GM19328 (cell line): ENCODE measurements around the gene ADAT3.
"Not testable (repeated sequence)": the region's sequence is repeated elsewhere in the genome, so short reads cannot be mapped to it uniquely, and the experiment has no call there.

Experiments
- ATAC-seq: cut with Tn5 transposase; IDR thresholded peaks from one replicate; pipeline ENCODE4 v1.9.1; 2021; ENCODE audit warnings: mild to moderate bottlenecking, moderate library complexity; ENCODE audit not compliant: unreplicated experiment

ADAT3 gene

DNA sequence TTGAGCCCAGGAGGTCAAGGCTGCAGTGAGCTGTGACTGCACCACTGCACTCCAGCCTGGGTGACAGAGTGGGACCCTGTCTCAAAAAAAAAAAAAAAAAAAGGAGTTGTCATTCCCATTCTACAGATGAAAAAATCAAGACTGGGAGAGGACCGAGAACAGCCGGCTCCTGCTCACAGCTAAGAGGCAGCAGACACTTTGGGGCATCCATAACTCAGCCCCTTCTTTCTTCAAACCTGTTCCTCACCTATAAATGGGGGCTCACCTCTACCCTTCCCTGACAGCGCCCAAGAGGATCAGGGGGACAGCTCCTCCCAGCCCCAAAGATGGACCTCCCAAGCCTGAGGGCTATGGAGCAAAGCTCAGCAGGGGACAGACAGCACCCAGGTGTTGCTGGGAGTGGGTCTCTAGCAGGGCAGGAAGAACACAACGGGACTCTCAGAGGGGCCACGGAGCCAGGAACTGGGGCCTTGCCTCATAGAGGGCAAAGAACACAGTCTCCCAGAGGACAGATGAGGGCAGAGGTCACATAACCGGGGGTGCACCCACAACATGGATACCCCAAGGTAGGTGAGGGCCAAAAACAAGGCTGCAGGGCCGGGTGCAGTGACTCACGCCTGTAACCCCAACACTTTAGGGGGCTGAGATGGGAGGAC is 38.4 kb upstream of the ADAT3 start:
- no peak for ATAC-seq

DNA sequence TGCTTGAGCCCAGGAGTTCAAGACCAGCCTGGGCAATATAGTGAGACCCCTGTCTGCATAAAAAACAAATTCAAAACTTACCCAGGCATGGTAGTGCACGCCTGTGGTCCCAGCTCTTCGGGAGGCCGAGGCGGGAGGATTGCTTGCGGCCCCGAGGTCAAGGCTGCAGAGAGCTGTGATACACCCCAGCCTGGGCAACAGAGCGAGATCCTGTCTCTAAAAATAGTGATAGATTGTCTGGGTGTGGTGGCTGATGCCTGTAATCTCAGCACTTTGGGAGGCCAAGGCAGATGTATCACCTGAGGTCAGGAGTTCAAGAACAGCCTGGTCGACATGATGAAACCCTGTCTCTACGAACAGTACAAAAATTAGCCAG is 37.9 kb upstream of the ADAT3 start:
- no peak for ATAC-seq

DNA sequence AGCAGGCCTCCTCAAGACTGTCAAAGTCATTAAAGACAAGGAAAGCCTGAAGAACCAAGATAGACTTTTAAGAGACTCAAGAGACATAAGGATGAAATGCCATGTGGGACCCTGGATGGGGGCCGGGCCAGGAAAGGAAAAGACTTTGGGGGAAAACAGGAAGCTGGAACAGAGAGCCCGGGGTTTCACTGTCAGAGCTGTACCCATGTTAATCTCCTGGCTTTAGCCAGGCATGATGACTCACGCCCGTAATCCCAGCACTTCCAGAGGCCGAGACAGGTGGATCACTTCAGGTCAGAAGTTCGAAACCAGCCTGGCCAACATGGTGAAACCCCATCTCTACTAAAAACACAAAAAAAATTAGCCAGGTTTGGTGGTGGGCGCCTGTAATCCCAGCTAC is 36.2 kb upstream of the ADAT3 start:
- ATAC-seq = no peak

DNA sequence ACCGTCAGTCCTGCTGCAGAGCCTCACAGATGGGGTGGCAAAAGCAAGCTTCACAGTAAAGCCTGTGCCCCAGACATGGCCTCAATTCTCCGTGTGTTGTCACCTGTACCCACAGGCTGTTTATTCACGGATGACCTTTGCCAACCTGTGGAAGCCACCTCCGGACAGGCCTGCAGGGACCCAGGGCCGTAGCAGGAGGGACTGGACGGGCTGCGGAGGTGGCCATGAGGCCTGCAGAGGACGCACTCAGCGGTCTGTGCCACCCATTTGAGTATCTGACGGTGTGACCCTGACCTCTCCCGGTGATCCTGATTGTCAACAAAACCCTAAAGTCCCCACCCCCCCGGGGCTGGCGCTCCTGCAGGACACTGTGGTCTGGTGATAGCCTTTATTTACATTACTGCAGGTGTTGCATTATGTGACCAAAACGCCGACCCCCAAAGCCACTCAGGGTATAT is 34.0 kb upstream of the ADAT3 start:
- no peak for ATAC-seq

DNA sequence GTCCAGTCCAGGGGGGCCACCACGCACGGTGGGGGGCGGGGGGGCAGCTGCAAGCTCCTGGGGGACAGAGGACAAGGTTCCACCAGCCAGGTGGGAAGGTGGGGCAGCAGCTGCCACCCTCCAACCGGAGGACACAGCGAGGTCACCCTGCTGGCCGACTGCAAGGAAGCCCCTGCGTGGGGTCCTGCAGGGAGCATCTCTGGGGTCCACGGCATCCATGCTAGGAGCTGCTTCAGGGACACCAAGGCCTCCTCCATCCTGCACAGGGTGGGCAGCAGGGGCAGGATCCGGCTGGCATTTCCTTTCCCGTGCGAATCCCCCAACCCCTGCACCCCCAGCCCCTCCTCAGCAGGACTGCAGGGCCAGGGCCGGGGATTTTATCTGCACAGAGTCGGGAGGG is 33.6 kb upstream of the ADAT3 start:
- ATAC-seq = no peak

DNA sequence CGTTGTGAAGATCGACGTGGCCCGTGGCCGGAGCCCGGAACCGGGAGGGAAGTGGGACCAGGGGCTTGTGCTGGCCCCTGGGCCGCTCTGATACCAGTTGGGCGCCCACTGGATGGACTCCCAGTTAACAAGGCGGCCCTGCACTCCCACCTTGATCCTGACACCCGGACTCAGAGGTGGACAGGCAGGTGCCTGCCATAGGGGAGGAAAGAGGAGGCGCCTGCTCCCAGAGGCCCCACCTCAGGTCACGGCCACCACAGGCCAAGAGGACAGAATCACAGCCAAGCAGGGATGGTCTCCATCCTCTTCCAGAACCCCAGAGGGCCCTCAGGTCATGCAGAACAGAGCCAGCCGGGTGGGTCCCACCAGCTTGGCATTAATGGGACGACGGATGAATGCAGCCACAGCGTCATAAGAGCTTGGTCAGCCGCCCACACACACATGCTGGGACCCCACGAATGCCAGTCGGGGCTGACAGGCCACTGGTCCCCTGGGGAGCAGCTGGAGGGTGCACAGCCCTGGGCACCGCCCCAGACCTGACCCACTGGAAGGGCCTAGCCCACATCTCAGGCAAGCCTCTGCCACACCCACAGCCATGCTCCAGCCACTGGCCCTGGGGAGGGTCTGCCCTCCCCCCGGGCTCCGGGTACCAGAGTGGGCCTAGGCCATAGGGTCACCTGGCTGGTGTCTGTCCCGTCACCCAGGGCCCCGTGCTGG is 32.2 kb upstream of the ADAT3 start:
- no peak for ATAC-seq

DNA sequence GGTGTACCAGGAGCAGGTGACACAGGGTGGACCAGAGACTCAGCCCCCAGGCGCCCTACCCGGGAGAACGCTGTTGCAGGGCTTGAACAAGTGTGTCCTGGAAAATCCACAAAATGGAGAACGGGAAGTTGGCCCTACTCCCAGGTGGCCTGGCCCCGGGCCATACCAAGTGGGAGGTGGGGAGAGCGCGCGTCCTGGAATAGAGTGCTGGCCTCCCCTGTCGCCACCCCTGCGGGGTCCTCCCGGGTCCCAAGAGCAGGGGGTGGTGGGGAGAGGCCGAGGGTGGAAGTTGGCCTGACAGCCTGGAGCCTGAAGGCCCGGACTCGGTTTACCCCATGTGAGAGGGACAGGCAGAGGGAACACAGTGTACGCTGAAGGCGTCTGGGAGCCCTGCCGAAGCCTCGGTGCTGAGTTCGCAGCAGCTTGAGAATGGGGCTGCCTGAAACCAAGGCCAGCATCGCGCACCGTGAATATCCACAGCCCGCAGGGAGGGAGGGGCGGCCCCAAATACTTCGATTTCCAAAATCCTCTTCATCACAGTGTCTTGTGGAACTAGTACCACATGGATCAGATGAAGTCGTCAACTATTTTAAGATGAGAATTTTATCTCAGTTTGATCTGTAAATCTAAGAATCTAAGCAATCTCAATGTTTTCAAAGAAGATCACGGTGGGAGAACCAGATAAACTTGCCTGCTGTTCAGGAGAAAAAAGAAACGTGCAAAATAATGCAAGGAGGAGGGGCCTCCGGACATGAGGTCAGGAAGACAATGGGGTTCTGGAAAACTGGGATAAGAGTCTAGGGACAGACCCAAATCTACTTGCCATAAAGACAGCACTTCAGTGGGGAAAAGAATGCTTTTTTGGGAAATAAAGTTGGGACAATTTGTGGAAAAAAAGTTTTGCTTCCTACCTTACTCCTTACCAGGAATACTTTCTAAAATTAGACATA is 31.4 kb upstream of the ADAT3 start:
- no peak for ATAC-seq

DNA sequence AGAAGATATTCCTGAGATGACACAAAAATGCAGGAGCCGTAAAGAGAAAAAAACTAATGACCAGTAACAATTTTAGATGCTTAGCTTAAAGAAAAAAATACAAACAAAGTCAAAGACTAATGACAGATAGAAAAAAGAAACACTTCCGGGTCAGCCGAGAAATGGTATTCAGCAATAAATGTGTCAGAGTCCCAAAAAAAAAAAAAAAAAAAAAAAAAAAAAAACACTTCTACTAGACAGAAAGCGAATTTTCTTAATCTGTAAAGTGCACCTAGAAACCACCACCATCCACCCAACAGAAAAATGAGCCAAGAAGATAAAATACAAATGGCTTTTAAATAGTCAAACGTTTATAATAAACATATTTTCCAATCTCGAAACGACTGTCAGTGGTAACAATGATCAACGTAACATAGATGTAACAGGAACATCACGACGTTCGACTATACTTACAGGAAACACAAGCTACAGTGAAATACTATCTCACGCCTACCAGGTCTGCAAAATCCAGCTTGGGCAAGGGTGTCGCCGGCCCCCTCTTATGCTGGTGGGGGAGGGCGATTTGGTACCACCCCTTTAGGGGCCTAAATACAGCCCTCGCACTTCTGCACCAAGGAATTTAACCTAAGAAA is 30.5 kb upstream of the ADAT3 start:
- ATAC-seq = no peak

DNA sequence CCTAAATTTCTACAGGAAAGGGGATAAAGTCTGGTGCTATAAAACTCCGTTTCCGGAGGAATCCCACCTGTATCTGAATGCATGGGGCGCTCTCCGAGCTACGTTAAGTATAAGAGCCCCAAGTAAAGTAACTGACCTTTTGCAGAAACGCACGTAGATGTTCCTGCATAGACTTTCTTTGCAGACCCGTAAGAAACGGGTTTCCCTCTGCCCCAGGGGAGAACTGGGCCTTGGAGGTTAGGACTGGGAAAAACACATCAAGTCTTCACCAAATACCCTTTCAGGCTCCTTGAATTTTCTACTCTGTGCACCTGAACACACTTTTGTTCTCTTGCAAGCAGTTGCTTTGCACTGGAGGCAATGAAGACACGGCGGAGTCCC is 29.9 kb upstream of the ADAT3 start:
- not testable (repeated sequence) for ATAC-seq

DNA sequence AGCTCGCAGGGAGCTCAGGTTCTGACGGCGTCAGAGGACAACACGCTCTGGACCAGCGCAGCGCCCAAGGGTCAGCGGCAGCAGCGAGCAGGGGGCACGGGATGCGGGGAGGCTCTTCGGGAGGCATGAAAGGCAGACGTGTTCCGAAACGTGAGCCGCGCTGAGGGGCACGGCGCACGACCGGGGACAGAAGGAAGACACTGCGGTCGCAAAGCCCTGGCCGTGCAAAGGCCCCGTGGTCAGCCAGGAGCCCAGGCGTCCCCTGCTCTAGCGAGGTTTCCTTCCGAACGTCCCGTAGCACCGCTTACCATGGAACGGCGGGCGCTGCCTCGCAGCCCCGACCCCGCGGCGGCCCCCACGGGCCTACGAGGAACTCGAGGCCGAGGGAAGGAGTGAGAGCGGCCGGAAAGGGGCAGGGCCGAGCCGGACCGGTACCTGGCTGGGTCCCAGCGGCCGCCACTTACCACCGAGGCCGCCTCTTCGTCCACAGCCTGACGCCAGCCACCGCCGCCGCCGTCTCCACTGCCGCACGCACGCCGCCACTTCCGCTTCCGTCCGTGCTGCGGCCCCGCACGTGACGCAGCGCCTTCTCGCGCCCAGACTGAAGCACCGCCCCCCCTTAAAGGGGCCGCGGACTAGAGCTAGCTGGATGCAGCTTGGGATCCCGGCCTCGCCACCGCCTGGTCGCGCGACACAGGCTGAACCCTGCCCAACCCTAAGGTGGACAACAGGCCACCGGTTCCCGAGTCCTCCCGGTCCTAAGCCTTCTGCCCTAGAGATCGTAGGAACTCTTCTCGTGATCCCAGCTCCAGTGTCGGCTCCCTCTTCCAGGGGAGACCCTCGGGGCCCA is 29.3 kb upstream of the ADAT3 start:
- peak; percentile 87 for ATAC-seq

DNA sequence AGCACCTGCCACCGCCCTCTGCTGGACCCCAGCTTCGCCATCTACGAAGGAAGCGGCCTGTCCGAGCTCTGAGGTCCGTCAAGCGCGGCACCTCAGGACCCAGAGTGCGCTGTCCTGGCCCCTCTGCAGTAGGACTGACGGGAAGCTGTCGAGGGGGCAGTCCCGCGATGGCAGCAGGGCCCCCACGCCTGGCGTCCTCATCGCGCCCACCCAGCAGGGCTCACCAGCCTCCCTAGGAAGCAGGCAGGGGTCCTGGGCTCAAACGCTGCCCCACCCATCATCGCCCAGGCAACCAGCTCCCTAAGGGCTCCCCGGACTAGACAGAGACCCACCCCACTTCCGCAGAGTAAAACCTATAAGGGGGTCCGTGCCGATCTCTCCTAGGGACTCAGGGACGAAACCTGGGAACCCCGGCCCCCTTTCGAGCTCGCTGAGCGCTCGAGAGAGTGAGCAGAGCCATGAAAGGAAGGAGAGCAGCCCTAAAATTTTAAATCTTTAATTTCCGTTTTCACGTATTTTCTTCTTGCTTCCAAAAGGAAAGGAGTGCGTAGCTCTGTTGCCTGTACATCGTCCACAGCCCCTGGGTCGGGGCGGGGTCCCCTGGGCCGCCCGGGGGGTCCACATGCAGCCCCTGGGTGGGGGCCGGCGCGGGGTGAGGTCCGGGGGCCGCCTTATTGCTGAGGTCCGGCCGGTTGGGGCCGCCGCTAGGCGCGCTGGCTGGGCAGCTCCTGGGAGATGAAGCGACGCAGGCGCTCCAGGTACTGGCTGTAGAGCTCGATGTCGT is 28.5 kb upstream of the ADAT3 start:
- ATAC-seq = not testable (repeated sequence)

DNA sequence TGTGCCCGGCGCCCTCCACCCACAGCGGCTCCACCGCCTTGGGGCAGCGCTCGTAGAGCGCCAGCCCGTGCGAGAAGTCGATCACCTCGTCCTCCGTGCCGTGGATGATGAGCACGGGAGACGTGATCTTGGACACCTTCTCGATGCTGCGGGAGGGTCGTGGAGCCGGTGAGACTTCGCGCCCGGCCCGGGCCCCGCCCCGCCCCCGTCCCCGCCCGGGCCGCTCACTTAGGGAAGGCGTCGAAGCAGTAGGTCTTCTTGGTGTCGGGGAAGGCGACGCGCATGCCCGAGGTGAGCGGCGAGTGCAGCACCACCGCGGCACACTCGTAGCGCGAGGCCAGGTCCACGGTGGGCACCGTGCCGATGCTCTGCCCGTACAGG is 27.9 kb upstream of the ADAT3 start:
- not testable (repeated sequence) for ATAC-seq

DNA sequence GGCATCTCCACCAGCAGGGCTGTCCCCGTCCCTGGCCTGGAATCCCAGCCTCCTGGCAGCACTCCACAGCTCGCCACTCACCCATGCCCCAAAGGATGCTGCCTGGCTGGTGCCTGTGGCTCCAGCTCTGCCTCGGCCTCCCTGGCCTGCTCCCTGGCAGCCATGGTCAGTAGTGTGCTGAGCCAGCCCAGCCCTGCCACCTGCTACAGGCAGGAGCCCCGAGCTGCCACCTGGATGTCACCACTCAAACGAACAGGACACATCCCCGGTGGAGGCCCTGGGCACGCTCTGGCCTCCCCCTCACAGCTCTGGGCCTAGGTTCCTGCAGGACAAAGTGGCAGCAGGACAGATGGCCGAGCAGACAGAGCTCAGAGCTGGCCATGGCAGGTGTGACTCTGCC is 26.6 kb upstream of the ADAT3 start:
- not testable (repeated sequence) for ATAC-seq

DNA sequence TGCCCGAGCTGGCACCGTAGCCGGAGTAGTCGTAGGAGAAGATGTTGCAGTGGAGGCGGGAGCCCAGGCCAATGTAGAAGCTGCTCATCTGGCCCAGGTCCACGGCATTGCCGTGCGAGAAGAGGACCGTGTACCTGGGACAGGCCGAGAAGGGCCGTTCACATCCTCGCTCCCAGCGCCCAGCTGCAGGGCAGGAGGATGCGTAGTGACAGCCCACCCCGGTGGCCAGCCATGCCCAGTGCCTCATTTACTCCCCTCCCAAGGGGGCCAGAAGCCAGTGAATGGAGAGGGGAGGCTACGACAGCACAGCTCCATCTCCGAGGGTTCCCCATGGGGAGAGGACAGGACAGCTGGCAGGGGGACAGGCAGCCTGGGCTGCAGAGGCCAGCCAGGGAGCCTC is 25.2 kb upstream of the ADAT3 start:
- not testable (repeated sequence) for ATAC-seq

DNA sequence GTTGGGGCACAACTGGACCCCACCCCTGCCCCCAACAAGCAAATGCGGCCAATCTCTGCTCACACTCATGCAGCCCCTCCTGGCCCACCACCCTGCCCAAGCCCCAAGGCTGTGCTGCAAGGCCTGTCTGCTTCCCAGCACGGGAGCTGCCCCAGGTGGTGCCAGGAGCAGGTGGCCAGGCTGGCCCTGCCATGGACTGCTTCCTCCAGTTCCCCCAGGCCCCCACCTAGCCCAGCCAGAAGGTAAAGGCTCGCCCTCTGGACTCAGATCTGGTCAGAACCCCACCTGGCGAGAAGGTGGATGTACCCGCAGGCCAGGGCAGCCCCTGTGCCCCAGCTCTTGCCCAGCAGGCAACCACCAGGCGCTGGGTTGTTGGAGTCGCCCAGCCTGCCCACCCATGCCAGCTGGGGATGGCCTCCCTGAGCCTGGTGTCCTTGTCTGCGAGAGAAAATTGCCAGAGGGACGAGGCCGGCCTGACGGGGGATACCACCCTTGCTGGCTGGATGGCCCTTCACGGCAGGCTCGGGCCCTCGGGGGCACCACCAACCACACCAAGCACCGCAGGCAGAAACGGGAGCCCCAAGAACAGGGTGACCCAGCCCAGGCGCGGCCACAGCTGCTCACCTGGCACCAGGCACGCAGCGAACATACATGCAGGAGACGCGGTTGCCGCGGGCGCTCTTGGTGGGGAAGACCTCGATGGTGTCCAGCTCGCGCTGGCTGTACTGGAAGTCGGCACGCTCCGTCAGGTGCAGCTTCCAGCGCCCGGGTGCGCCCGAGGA is 24.4 kb upstream of the ADAT3 start:
- no peak for ATAC-seq

DNA sequence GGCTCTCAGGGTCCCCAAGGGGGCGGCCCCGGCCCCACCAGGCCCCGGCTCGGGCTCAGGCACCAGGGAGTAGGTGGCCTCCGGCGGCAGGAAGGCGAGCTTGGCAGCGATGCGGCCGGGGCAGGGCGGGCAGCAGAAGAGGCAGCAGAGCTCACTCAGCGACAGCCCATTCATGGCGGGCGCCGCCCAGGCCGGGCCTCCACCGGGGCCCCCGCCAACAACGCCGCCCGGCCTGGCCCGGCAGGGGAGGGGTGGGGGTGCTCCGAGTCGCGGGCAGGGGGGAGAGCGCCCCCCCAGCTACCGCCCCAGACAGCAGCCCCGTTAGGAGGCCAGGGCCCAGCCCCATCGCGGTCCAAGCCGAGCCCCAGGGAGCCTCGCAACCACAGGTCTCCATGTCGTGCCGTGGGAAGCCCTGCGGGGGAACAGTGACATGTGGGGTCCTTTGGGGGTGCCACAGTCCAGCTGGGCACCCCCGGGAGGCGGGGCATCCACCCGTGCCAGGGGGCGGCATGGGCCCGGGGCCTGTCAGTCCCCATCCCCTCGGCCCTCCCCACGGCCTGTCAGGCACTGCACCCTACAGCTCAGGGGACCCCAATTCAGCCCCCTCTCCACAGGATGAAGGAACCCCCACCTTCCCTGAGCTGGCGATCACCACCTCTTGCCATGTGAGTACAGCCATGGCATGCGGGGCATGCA is 23.7 kb upstream of the ADAT3 start:
- ATAC-seq = not testable (repeated sequence)

DNA sequence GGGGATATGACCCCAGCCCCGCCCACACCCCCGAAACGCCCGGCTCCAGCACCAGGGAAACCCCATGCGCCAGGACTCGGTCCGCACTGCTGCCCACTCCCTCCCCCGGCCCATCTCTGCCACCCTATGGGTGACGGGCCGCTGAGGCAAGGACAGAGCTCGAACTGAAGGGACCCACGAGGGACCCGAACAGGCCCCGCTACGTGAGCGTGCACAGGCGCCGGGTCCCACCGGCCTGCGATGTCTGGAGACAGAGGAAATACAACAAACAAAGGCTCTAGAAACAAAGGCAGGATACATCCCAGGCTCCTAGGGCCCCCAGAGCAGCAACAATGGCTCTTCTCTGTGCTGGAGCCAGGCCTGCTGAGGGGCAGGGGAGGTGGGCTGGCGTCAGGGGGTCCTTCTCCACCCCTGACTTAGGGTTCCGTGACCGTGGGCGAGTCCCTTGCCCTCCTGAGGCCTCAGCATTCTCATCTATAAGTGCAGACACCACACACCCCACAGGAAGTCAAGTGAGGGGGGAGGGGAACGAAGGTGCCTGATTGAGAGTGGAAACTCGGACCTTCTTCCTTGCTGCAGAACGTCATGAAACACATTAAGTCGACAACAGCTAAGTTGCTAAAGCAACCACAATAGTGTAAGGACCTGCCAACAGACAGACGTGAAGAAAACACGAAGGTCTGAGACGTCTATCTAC is 23.0 kb upstream of the ADAT3 start:
- ATAC-seq = no peak
